Panc1 (cell line): ENCODE data around the gene MARCHF3. TPM values are rescaled to one million over a fixed set of nuclear protein-coding genes. Genes with fewer than 3 reads are reported as not detected.

Source experiments
- ATAC-seq: fragments of 200-7000 bp; cut with Tn5 transposase; 2 replicates; pipeline ENCODE4 v1.9.1; 2020; ENCODE audit warnings: mild to moderate bottlenecking, moderate library complexity
- BruUV-seq: library from RNA; stranded (reverse); fragments of 400-500 nt; replicated peaks from 2 replicates; lab custom pipeline; 2021; lab: Mats Ljungman, UMichigan
- CTCF ChIA-PET: fragments of 300-600 bp; sonication (Branson Sonifier 250); formaldehyde crosslinking; loops from one replicate; lab custom pipeline; 2022; ENCODE audit warnings: antibody characterized with exemption; lab: Charles Lee
- POLR2A ChIA-PET: fragments of 300-600 bp; sonication (Branson Sonifier 250); formaldehyde crosslinking; loops from one replicate; lab custom pipeline; 2022; ENCODE audit warnings: antibody characterized with exemption; lab: Charles Lee
- DNase-seq: peaks from one replicate; pipeline ENCODE4 v3.0.0-alpha.2; 2010; ENCODE audit warnings: low read depth, low spot score
- H3K27ac ChIP-seq: 2 replicates; pipeline ENCODE4 v1.5.1; 2011; ENCODE audit warnings: mild to moderate bottlenecking, low read length, inconsistent platforms
- H3K27me3 ChIP-seq: fragments of 200-500 bp; sonication (Bioruptor generic); 2 replicates; pipeline ENCODE4 v1.6.0; 2014; ENCODE audit warnings: low read length, inconsistent platforms; ENCODE audit not compliant: control insufficient read depth, insufficient read depth
- H3K36me3 ChIP-seq: fragments of 200-500 bp; sonication (Bioruptor generic); 2 replicates; pipeline ENCODE4 v1.5.1; 2014; ENCODE audit warnings: inconsistent platforms, mild to moderate bottlenecking, low read length, moderate library complexity; ENCODE audit not compliant: control insufficient read depth, insufficient read depth
- H3K4me1 ChIP-seq: 2 replicates; pipeline ENCODE4 v1.5.1; 2011; ENCODE audit warnings: inconsistent platforms, mild to moderate bottlenecking, low read length, moderate library complexity; ENCODE audit not compliant: control insufficient read depth, insufficient read depth
- H3K4me3 ChIP-seq, 2 experiments: 2 replicates each; pipeline ENCODE4 v1.5.1; 2011 to 2012; ENCODE audit warnings: low read depth in 2 of 2, low read length in 2 of 2, mild to moderate bottlenecking in 2 of 2, inconsistent platforms in 1 of 2, moderate library complexity in 1 of 2
- H3K9me3 ChIP-seq: fragments of 200-500 bp; sonication (Bioruptor generic); 2 replicates; pipeline ENCODE4 v1.5.1; 2014; ENCODE audit warnings: low read depth, mild to moderate bottlenecking, inconsistent platforms, low read length, moderate library complexity; ENCODE audit not compliant: control insufficient read depth, insufficient read depth
- POLR2AphosphoS5 ChIP-seq: IDR thresholded peaks from 2 replicates; pipeline ENCODE4 v1.6.1; 2012; ENCODE audit warnings: mild to moderate bottlenecking, low read depth, low read length, moderate library complexity
- SIN3A ChIP-seq: IDR thresholded peaks from 2 replicates; pipeline ENCODE4 v1.6.1; 2012; ENCODE audit warnings: low read depth, mild to moderate bottlenecking, low read length, moderate library complexity, borderline replicate concordance; ENCODE audit not compliant: insufficient read depth
- TCF7L2 ChIP-seq: IDR thresholded peaks from 2 replicates; pipeline ENCODE4 v1.6.1; 2011; ENCODE audit warnings: mild to moderate bottlenecking, low read depth, low read length, inconsistent platforms
- in situ Hi-C: cut with HindIII; loops from 2 replicates; pipeline ENCODE4 v1.10.0; 2016; ENCODE audit warnings: low sequenced_read_pairs, low pct_unique_long_range_greater_than_20kb
- intact Hi-C: fragments of 100-400 bp; cut with micrococcal nuclease; formaldehyde crosslinking; loops from one replicate; pipeline ENCODE4 v1.10.0; 2022; ENCODE audit not compliant: unreplicated experiment
- total RNA-seq: library from RNA; stranded (reverse); gene quantifications from one replicate; pipeline ENCODE4 v1.2.1, GENCODE V29; 2021; ENCODE audit not compliant: unreplicated experiment
- TF ChIP-seq, protein P1 (sequence below), 2 experiments: IDR thresholded peaks; 2 replicates each; pipeline ENCODE4 v1.6.1; 2011 to 2012; ENCODE audit warnings: low read depth in 2 of 2, control low read depth in 1 of 2, low read length in 1 of 2, mild to moderate bottlenecking in 1 of 2, moderate library complexity in 1 of 2; ENCODE audit not compliant: insufficient read depth in 1 of 2
- TF ChIP-seq, protein P2 (sequence below): fragments of 450-650 bp; IDR thresholded peaks from 2 replicates; pipeline ENCODE4 v1.5.1; 2017; ENCODE audit warnings: mild to moderate bottlenecking

MARCHF3 gene
- total RNA-seq, 1 experiment from 2014 or later = 3.0 TPM

DNA sequence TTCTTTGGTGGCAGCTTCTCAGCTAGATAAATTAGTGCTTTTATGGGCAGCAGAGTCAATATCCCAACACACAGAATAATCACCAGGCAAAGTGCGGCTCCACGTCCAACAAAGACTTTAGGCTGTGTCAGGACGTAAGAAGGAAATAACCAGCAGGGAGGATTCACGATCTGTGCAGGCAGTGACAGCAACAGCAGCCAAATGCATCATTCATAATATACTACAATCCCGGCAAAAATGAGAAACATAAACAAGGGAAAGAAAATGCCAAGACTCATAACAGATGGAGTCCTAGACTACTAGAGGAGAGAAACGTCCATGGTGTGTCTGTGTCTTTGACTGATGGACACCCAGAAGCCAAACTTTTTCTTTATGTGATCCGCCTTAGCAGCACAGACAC is 152.8 kb downstream of the MARCHF3 start:
- ChIA-PET POLR2A (no interaction called here), CTCF (no interaction called here)
- H3K4me1 ChIP-seq = no peaks in the 10 kb centered on the region
- no peaks in the 10 kb centered on the region for H3K27me3 ChIP-seq
- DNase-seq = no peak
- in situ Hi-C loops = no loop called here
- no TSS peak for BruUV-seq
- H3K4me3 ChIP-seq = no peak overlapping the region
- TF ChIP-seq POLR2AphosphoS5 = no peak
- TF ChIP-seq, protein P1, sequence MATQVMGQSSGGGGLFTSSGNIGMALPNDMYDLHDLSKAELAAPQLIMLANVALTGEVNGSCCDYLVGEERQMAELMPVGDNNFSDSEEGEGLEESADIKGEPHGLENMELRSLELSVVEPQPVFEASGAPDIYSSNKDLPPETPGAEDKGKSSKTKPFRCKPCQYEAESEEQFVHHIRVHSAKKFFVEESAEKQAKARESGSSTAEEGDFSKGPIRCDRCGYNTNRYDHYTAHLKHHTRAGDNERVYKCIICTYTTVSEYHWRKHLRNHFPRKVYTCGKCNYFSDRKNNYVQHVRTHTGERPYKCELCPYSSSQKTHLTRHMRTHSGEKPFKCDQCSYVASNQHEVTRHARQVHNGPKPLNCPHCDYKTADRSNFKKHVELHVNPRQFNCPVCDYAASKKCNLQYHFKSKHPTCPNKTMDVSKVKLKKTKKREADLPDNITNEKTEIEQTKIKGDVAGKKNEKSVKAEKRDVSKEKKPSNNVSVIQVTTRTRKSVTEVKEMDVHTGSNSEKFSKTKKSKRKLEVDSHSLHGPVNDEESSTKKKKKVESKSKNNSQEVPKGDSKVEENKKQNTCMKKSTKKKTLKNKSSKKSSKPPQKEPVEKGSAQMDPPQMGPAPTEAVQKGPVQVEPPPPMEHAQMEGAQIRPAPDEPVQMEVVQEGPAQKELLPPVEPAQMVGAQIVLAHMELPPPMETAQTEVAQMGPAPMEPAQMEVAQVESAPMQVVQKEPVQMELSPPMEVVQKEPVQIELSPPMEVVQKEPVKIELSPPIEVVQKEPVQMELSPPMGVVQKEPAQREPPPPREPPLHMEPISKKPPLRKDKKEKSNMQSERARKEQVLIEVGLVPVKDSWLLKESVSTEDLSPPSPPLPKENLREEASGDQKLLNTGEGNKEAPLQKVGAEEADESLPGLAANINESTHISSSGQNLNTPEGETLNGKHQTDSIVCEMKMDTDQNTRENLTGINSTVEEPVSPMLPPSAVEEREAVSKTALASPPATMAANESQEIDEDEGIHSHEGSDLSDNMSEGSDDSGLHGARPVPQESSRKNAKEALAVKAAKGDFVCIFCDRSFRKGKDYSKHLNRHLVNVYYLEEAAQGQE (IDR thresholded peaks at IDR 0.05; ENCODE audit: insufficient read depth in 1 of 2, low read depth in 2 of 2, low read length in 1 of 2) = no peak
- TF ChIP-seq SIN3A = no peak
- no peak for TF ChIP-seq TCF7L2
- TF ChIP-seq, protein P2, sequence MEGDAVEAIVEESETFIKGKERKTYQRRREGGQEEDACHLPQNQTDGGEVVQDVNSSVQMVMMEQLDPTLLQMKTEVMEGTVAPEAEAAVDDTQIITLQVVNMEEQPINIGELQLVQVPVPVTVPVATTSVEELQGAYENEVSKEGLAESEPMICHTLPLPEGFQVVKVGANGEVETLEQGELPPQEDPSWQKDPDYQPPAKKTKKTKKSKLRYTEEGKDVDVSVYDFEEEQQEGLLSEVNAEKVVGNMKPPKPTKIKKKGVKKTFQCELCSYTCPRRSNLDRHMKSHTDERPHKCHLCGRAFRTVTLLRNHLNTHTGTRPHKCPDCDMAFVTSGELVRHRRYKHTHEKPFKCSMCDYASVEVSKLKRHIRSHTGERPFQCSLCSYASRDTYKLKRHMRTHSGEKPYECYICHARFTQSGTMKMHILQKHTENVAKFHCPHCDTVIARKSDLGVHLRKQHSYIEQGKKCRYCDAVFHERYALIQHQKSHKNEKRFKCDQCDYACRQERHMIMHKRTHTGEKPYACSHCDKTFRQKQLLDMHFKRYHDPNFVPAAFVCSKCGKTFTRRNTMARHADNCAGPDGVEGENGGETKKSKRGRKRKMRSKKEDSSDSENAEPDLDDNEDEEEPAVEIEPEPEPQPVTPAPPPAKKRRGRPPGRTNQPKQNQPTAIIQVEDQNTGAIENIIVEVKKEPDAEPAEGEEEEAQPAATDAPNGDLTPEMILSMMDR = no peak
- H3K36me3 ChIP-seq = no peaks in the 10 kb centered on the region
- ATAC-seq = no peak
- no peaks in the 10 kb centered on the region for H3K9me3 ChIP-seq
- intact Hi-C loops = no loop called here
- no peak overlapping the region for H3K27ac ChIP-seq

DNA sequence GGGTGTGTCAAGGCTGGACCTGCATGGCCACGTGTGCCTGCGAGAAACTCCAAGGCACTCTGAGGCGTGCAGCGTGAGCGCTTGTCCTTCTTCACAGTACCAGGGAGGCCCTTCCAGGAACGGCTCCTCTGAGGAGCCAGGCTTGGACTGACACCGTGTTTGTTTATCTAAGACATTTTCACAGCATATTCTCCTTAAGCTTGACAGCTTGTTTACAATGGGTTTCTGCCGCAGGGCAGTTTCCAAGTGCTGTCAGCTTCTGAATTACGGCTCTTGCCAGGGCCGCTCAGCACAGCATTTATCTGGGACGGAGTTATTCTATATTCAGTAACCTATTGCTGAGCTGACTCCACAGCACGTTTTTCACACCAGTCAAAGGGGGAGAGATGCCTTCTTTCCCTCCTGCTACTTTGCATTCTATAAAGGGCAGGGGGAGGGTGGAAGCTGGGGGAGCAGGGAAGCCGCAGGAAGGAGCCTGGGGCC is 155.0 kb downstream of the MARCHF3 start:
- intact Hi-C loops = no loop called here
- H3K4me3 ChIP-seq = no peak overlapping the region
- H3K9me3 ChIP-seq = no peaks in the 10 kb centered on the region
- H3K27me3 ChIP-seq = no peaks in the 10 kb centered on the region
- ATAC-seq = no peak
- ChIA-PET CTCF (no interaction called here), POLR2A (no interaction called here)
- in situ Hi-C loops = no loop called here
- H3K27ac ChIP-seq = no peak overlapping the region
- H3K36me3 ChIP-seq = no peaks in the 10 kb centered on the region
- no TSS peak for BruUV-seq
- H3K4me1 ChIP-seq = no peaks in the 10 kb centered on the region
- no peak for DNase-seq
- TF ChIP-seq POLR2AphosphoS5 = no peak
- TF ChIP-seq, protein P1 (IDR thresholded peaks at IDR 0.05; ENCODE audit: insufficient read depth in 1 of 2, low read depth in 2 of 2, low read length in 1 of 2) = no peak
- no peak for TF ChIP-seq TCF7L2
- TF ChIP-seq, protein P2 = no peak
- no peak for TF ChIP-seq SIN3A
